Muscle of back (tissue), 11 donors: ENCODE results near the gene SAMD1. TPM values are rescaled to one million over a fixed set of nuclear protein-coding genes. Genes with fewer than 3 reads are reported as not detected.

Experiments
- DNase-seq, 3 donors: peaks; one replicate each; pipeline versions ENCODE4 v3.0.0 to v3.0.0-alpha.2; 2013
- polyA plus RNA-seq, 10 donors: library from polyadenylated mRNA; unstranded; fragments of 120-200 nt; gene quantifications; one replicate each; pipeline ENCODE4 v1.2.1, GENCODE V29; 2013; ENCODE audit not compliant: insufficient read length in 10 of 10

Gene SAMD1
- polyA plus RNA-seq, 10 donors = 33.6 to 54.3 (median 38.9) TPM

- no peak for DNase-seq
These were observed 24.3 kb upstream of the SAMD1 start for GRCh38 chr19:14114854-14115253.

GRCh38 chr19:14114439-14114838, 23.9 kb upstream of the SAMD1 start:
- DNase-seq = no peak

- DNase-seq = no peak
These were observed 23.3 kb upstream of the SAMD1 start for GRCh38 chr19:14113762-14114414.

- peak in 1 of 3 donors; percentile 69 for DNase-seq
These were observed 22.3 kb upstream of the SAMD1 start for GRCh38 chr19:14112809-14113385.

GRCh38 chr19:14112051-14112808, 21.7 kb upstream of the SAMD1 start:
- no peak for DNase-seq

GRCh38 chr19:14111486-14111885, 20.9 kb upstream of the SAMD1 start:
- DNase-seq = no peak

- no peak for DNase-seq
These were observed 20.1 kb upstream of the SAMD1 start for GRCh38 chr19:14110650-14111049.

GRCh38 chr19:14107581-14108461, 17.3 kb upstream of the SAMD1 start:
- peak in 1 of 3 donors; percentile 48 for DNase-seq

- DNase-seq = no peak
These were observed 16.3 kb upstream of the SAMD1 start for GRCh38 chr19:14106840-14107239.

GRCh38 chr19:14105680-14106079, 15.1 kb upstream of the SAMD1 start:
- no peak for DNase-seq

GRCh38 chr19:14103310-14103709, 12.8 kb upstream of the SAMD1 start:
- no peak for DNase-seq

- DNase-seq = no peak
These were observed 12.2 kb upstream of the SAMD1 start for GRCh38 chr19:14102756-14103155.

- no peak for DNase-seq
These were observed 11.6 kb upstream of the SAMD1 start for GRCh38 chr19:14102102-14102696.

GRCh38 chr19:14101003-14101545, 10.5 kb upstream of the SAMD1 start:
- DNase-seq = no peak

- DNase-seq = no peak
These were observed 7.1 kb upstream of the SAMD1 start for GRCh38 chr19:14097532-14098151.

- no peak for DNase-seq
These were observed 5.9 kb upstream of the SAMD1 start for GRCh38 chr19:14096272-14096992.

GRCh38 chr19:14094854-14095253, 4.3 kb upstream of the SAMD1 start:
- no peak for DNase-seq

GRCh38 chr19:14093117-14093823, 2.7 kb upstream of the SAMD1 start:
- DNase-seq = no peak

- no peak for DNase-seq
These were observed 1.4 kb upstream of the SAMD1 start for GRCh38 chr19:14091813-14092462.
